Lower leg skin (tissue), 3 donors: ENCODE measurements around the gene DOCK11.

Experiments
- CTCF ChIP-seq, 3 donors: fragments of 450-650 bp; IDR thresholded peaks; one replicate each; pipeline ENCODE4 v1.5.1; 2016; ENCODE audit warnings: antibody characterized with exemption in 3 of 3, mild to moderate bottlenecking in 3 of 3, moderate library complexity in 2 of 3
- POLR2A ChIP-seq, 2 donors: fragments of 450-650 bp; IDR thresholded peaks; one replicate each; pipeline ENCODE4 v1.6.1; 2016 to 2017; ENCODE audit warnings: antibody characterized with exemption in 2 of 2, mild to moderate bottlenecking in 1 of 2, moderate library complexity in 1 of 2

GRCh38 chrX:118724775-118725174 lies 229.2 kb downstream of the DOCK11 start:
- TF ChIP-seq CTCF (IDR thresholded peaks at IDR 0.05) (no peak), POLR2A (IDR thresholded peaks at IDR 0.05) (no peak)
